Transverse colon (tissue), 4 donors: ENCODE measurements around the gene IQSEC3. TPM values are rescaled to one million over a fixed set of nuclear protein-coding genes. Genes with fewer than 3 reads are reported as not detected.
A peak's percentile ranks its signal among the peaks of the same experiment; 100 is the strongest.

Experiments
- DNase-seq: peaks from one replicate; pipeline ENCODE4 v3.0.0-alpha.2; 2019
- H3K27ac ChIP-seq, 4 donors: fragments of 200-600 bp; sonication (generic); 2 replicates each; pipeline ENCODE4 v1.5.1; 2016 to 2018; ENCODE audit warnings: inconsistent platforms in 4 of 4
- H3K27me3 ChIP-seq: fragments of 200-600 bp; sonication (generic); 2 replicates; pipeline ENCODE4 v1.5.1; 2017; ENCODE audit warnings: inconsistent platforms
- H3K36me3 ChIP-seq, 4 donors: fragments of 200-600 bp; sonication (generic); 2 replicates each; pipeline ENCODE4 v1.5.1; 2017 to 2019; ENCODE audit warnings: inconsistent platforms in 4 of 4
- H3K4me1 ChIP-seq, 4 donors: fragments of 200-600 bp; sonication (generic); 2 replicates each; pipeline ENCODE4 v1.5.1; 2017 to 2020; ENCODE audit warnings: inconsistent platforms in 4 of 4
- H3K4me3 ChIP-seq, 4 donors: fragments of 200-600 bp; sonication (generic); 1 replicate in 1 of 4; 2 replicates in 3 of 4; pipeline versions ENCODE4 v1.5.1 to v1.6.1; 2017 to 2019; ENCODE audit warnings: inconsistent platforms in 4 of 4
- H3K9me3 ChIP-seq, 2 donors: fragments of 200-600 bp; sonication (generic); 2 replicates each; pipeline ENCODE4 v1.5.1; 2017 to 2019; ENCODE audit warnings: inconsistent platforms in 2 of 2
- EP300 ChIP-seq: sonication (generic); formaldehyde crosslinking; IDR thresholded peaks from one replicate; pipeline ENCODE4 v1.6.1; 2017; ENCODE audit warnings: antibody characterized with exemption, low read depth
- POLR2A ChIP-seq: fragments of 450-650 bp; IDR thresholded peaks from one replicate; pipeline ENCODE4 v1.6.1; 2016; ENCODE audit warnings: antibody characterized with exemption, mild to moderate bottlenecking, moderate library complexity
- POLR2AphosphoS5 ChIP-seq, 3 donors: sonication (generic); formaldehyde crosslinking; IDR thresholded peaks; one replicate each; pipeline ENCODE4 v1.6.1; 2016; ENCODE audit warnings: antibody characterized with exemption in 3 of 3
- WGBS, 2 donors: methylation state at CpG; one replicate each; pipeline ENCODE4 v1.1.5; 2018; ENCODE audit warnings: low coverage in 1 of 2; 5-methylcytosine and 5-hydroxymethylcytosine counted together
- in situ Hi-C, 4 donors: fragments of 200-750 bp; cut with MboI; loops; one replicate each; pipeline versions ENCODE4 v1.15.0 to v1.15.1; 2017; ENCODE audit warnings: low sequenced_read_pairs in 3 of 4, low pct_ligation_motif_present in 1 of 4, low pct_unique_long_range_greater_than_20kb in 1 of 4
- intact Hi-C: fragments of 100-400 bp; cut with DNase I; formaldehyde crosslinking; loops from one replicate; pipeline ENCODE4 v1.15.1; 2023; ENCODE audit warnings: low total_unique reads
- total RNA-seq, 4 donors: library from RNA; depleted of rRNA; stranded (reverse); fragments of >200 nt; gene quantifications; one replicate each; pipeline ENCODE4 v1.1.0, GENCODE V29; 2016
- TF ChIP-seq, protein P1 (sequence below), 5 experiments: fragments of 200-600 bp in 3 of 5; fragments of 450-650 bp in 2 of 5; sonication (generic) in 3 of 5; IDR thresholded peaks; 1 replicate in 2 of 5; 2 replicates in 3 of 5; pipeline ENCODE4 v1.5.1; 2016 to 2017; ENCODE audit warnings: antibody characterized with exemption in 5 of 5, inconsistent platforms in 3 of 5, mild to moderate bottlenecking in 2 of 5, moderate library complexity in 1 of 5

Gene IQSEC3
- total RNA-seq, 4 donors from 2014 or later = 0.16 to 35.4 (median 0.27) TPM; not detected in 1

GRCh38 chr12:198705-199104, 132.1 kb downstream of the IQSEC3 start:
- TF ChIP-seq POLR2A (no peak), EP300 (no peak)

DNA sequence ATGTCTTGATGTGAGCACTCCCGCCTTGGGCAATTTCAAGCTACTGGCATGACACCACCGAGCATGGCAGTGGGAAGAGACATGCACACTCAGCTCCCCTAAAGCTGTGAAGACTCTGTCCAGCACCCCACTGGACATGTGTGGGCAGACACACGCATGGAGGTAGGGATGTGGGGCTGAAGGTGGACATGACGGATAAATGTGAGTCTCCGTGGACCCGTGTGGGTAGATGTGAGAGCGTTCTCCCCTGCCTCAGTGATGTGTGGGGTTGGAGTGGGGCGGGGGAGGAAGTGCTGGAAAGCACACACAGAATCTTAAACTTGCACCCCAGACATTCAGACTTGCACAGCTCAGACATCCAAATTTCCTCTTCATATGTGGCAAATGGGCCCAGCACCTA, 134.8 kb downstream of the IQSEC3 start:
- intact Hi-C loops = no loop called here
- Histone ChIP-seq H3K9me3 (no peaks in the 10 kb centered on the region), H3K36me3 (no peaks in the 10 kb centered on the region), H3K27ac (no peak overlapping the region), H3K4me1 (peaks cover 0 to 10% (median 3%) of the 10 kb centered on the region in 4 donors), H3K27me3 (peaks cover 52% of the 10 kb centered on the region), H3K4me3 (no peak overlapping the region)
- no peak for DNase-seq
- TF ChIP-seq POLR2AphosphoS5 (IDR thresholded peaks at IDR 0.05) = no peak
- TF ChIP-seq POLR2A = no peak
- TF ChIP-seq, protein P1, sequence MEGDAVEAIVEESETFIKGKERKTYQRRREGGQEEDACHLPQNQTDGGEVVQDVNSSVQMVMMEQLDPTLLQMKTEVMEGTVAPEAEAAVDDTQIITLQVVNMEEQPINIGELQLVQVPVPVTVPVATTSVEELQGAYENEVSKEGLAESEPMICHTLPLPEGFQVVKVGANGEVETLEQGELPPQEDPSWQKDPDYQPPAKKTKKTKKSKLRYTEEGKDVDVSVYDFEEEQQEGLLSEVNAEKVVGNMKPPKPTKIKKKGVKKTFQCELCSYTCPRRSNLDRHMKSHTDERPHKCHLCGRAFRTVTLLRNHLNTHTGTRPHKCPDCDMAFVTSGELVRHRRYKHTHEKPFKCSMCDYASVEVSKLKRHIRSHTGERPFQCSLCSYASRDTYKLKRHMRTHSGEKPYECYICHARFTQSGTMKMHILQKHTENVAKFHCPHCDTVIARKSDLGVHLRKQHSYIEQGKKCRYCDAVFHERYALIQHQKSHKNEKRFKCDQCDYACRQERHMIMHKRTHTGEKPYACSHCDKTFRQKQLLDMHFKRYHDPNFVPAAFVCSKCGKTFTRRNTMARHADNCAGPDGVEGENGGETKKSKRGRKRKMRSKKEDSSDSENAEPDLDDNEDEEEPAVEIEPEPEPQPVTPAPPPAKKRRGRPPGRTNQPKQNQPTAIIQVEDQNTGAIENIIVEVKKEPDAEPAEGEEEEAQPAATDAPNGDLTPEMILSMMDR (IDR thresholded peaks at IDR 0.05) = no peak
- no peak for TF ChIP-seq EP300
- in situ Hi-C loops = no loop called here
- WGBS, 2 donors = 82 to 85% methylated on average over 5 to 8 of the region's 8 CpGs

More at GRCh38 chr12:198705-199104, 132.1 kb downstream of the IQSEC3 start:
- Histone ChIP-seq H3K27ac (no peak overlapping the region), H3K36me3 (no peaks in the 10 kb centered on the region), H3K4me1 (peaks cover 0 to 5% (median under 1%) of the 10 kb centered on the region in 4 donors), H3K4me3 (no peak overlapping the region), H3K27me3 (peaks cover 30% of the 10 kb centered on the region), H3K9me3 (no peaks in the 10 kb centered on the region)
- no peak for DNase-seq
- intact Hi-C loops (no loop called here), in situ Hi-C loops (no loop called here)
- 39 to 51% methylated on average over 5 to 9 of the region's 9 CpGs for WGBS, 2 donors

DNA sequence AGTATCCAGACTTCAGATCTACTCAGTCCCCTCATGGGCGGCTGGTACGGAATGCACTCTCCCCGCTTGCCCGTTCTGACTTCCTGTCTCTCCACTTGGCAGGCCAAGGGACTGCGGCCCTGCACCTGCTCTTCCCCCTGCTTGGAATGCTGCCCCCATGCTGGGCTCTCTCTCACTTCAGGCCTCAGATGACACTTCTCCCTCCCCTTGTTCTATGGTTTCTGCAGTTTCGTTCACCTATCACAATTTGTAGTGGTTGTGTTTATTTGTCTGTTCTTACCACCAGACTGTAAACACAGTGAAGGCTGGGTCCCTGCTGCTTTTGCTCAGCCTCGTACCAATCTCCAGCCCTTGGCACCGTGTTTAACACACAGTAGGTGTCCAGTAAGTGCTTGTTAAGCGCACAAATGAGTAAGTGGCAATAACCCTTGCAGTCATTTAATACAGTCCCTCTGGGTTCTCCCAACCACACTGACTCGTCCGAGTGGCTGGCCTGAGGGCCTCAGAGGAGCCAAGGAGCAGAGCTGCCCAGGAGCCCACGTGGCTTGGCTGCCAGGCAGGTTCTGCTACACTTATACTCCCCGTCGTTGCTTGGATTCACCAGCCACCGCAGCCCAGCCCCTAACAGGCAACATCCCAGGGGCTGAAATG, 135.6 kb downstream of the IQSEC3 start:
- TF ChIP-seq POLR2A (no peak), POLR2AphosphoS5 (IDR thresholded peaks at IDR 0.05) (no peak), EP300 (no peak)
- TF ChIP-seq, protein P1 (IDR thresholded peaks at IDR 0.05) = no peak

DNA sequence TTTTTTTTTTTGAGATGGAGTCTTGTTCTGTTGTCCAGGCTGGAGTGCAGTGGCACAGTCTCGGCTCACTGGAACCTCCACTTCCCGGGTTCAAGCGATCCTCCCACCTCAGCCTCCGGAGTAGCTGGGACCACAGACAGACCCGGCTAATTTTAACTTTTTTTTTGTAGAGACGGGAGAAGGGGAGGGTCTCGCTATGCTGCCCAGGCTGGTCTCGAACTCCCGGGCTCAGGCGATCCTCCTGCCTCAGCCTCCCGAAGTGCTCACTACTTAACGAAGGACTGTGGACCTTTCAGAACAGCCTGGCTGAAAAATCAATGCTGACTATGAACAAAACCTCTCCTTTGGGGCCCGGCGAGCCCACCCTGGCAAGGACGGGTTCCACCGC, 136.5 kb downstream of the IQSEC3 start:
- H3K9me3 ChIP-seq = no peaks in the 10 kb centered on the region
- no peak for DNase-seq
- TF ChIP-seq, protein P1 (IDR thresholded peaks at IDR 0.05) = no peak
- TF ChIP-seq POLR2A (no peak), POLR2AphosphoS5 (IDR thresholded peaks at IDR 0.05) (no peak), EP300 (no peak)
- H3K4me1 ChIP-seq = peaks cover 0 to 10% (median 3%) of the 10 kb centered on the region in 4 donors
- H3K27me3 ChIP-seq = peaks cover 52% of the 10 kb centered on the region
- 71 to 80% methylated on average over 8 to 16 of the region's 16 CpGs for WGBS, 2 donors
- intact Hi-C loops = no loop called here
- H3K27ac ChIP-seq = no peak overlapping the region
- H3K4me3 ChIP-seq = peak overlapping the region in 3 of 4 donors; percentile 24 to 50 (median 43)
- in situ Hi-C loops = no loop called here
- H3K36me3 ChIP-seq = no peaks in the 10 kb centered on the region

More for the DNA sequence above, 135.6 kb downstream of the IQSEC3 start:
- WGBS, 2 donors = 50 to 56% methylated on average over 5 to 15 of the region's 15 CpGs
- H3K4me1 ChIP-seq = peaks cover 0 to 10% (median 3%) of the 10 kb centered on the region in 4 donors
- H3K4me3 ChIP-seq = no peak overlapping the region
- H3K9me3 ChIP-seq = no peaks in the 10 kb centered on the region
- peaks cover 52% of the 10 kb centered on the region for H3K27me3 ChIP-seq
- no peaks in the 10 kb centered on the region for H3K36me3 ChIP-seq
- DNase-seq = no peak
- no peak overlapping the region for H3K27ac ChIP-seq
- intact Hi-C loops = no loop called here
- in situ Hi-C loops = no loop called here
